Lower leg skin (tissue), 3 donors: ENCODE data around the gene ALMS1.

ENCODE experiments used
- CTCF ChIP-seq, 3 donors: fragments of 450-650 bp; IDR thresholded peaks; one replicate each; pipeline ENCODE4 v1.5.1; 2016; ENCODE audit warnings: antibody characterized with exemption in 3 of 3, mild to moderate bottlenecking in 3 of 3, moderate library complexity in 2 of 3
- POLR2A ChIP-seq, 2 donors: fragments of 450-650 bp; IDR thresholded peaks; one replicate each; pipeline ENCODE4 v1.6.1; 2016 to 2017; ENCODE audit warnings: antibody characterized with exemption in 2 of 2, mild to moderate bottlenecking in 1 of 2, moderate library complexity in 1 of 2

- TF ChIP-seq CTCF (IDR thresholded peaks at IDR 0.05), result no peak
- no peak for TF ChIP-seq POLR2A (IDR thresholded peaks at IDR 0.05)
Observed at GRCh38 chr2:73601780-73602179, 216.1 kb downstream of the ALMS1 start.
